ENCODE measurements around the gene INO80E.
"Not testable (repeated sequence)": the region's sequence is repeated elsewhere in the genome, so short reads cannot be mapped to it uniquely, and the experiment has no call there.

INO80E gene

GRCh38 chr16:30010844-30011713 lies 15.0 kb downstream of the INO80E start, which contains the start of gene DOC2A:
DOC2A (minus strand) TSS chr16:30011027; CDS start chr16:30010222, 805 bp downstream.
- no peak for DNase-seq

- no peak for DNase-seq
These were observed 15.9 kb downstream of the INO80E start for GRCh38 chr16:30011714-30012504.

GRCh38 chr16:30012598-30012997 lies 16.6 kb downstream of the INO80E start:
- not testable (repeated sequence) for DNase-seq

GRCh38 chr16:30015450-30015849 lies 19.4 kb downstream of the INO80E start:
- not testable (repeated sequence) for DNase-seq

GRCh38 chr16:30016555-30017276 lies 20.7 kb downstream of the INO80E start:
- no peak for DNase-seq

- DNase-seq, result no peak
These were observed 21.2 kb downstream of the INO80E start for GRCh38 chr16:30017277-30017656.

GRCh38 chr16:30017937-30018336 lies 21.9 kb downstream of the INO80E start:
- not testable (repeated sequence) for DNase-seq

- DNase-seq, result no peak
These were observed 22.7 kb downstream of the INO80E start for GRCh38 chr16:30018731-30019158.

- DNase-seq, result no peak
These were observed 26.8 kb downstream of the INO80E start, which contains the start of gene C16orf92 for GRCh38 chr16:30022887-30023286. C16orf92 (plus strand) TSS chr16:30023198; CDS start chr16:30023341, 143 bp downstream.

- DNase-seq, result no peak
These were observed 27.5 kb downstream of the INO80E start for GRCh38 chr16:30023586-30023985.

- no peak for DNase-seq
These were observed 28.4 kb downstream of the INO80E start for GRCh38 chr16:30024451-30024850.

GRCh38 chr16:30025156-30025555 lies 29.1 kb downstream of the INO80E start:
- DNase-seq, result no peak

- no peak for DNase-seq
These were observed 29.5 kb downstream of the INO80E start for GRCh38 chr16:30025574-30025973.

GRCh38 chr16:30026449-30026848 lies 30.4 kb downstream of the INO80E start:
- no peak for DNase-seq

GRCh38 chr16:30027588-30028437 lies 31.8 kb downstream of the INO80E start:
- no peak for DNase-seq

- no peak for DNase-seq
These were observed 32.5 kb downstream of the INO80E start for GRCh38 chr16:30028438-30029076.

- no peak for DNase-seq
These were observed 34.1 kb downstream of the INO80E start for GRCh38 chr16:30030011-30030685.

- DNase-seq, result no peak
These were observed 34.9 kb downstream of the INO80E start, which contains the start of gene TLCD3B for GRCh38 chr16:30030841-30031413. TLCD3B (minus strand) TSS chr16:30031271; CDS start chr16:30030527, 744 bp downstream.

- no peak for DNase-seq
These were observed 35.5 kb downstream of the INO80E start for GRCh38 chr16:30031477-30031918.
